GM12891 (cell line): ENCODE data around the gene ARIH1.
"Not testable (repeated sequence)": the region's sequence is repeated elsewhere in the genome, so short reads cannot be mapped to it uniquely, and the experiment has no call there.

Source experiments
- DNase-seq: peaks from one replicate; pipeline ENCODE4 v3.0.0; 2011; ENCODE audit warnings: low spot score; ENCODE audit not compliant: insufficient read length
- FAIRE-seq: peaks from 2 replicates; lab custom pipeline; 2011; peaks lifted over from hg19 to GRCh38; lab: Jason Lieb, UNC
- PAX5 ChIP-seq: IDR thresholded peaks from 2 replicates; pipeline ENCODE4 v1.6.1; 2011; ENCODE audit warnings: low read length, moderate library complexity, mild to moderate bottlenecking; ENCODE audit not compliant: insufficient read depth, severe bottlenecking
- POLR2A ChIP-seq: IDR thresholded peaks from 2 replicates; pipeline ENCODE4 v1.6.1; 2011; ENCODE audit warnings: low read depth, low read length, control low read depth
- POLR2AphosphoS5 ChIP-seq: IDR thresholded peaks from 2 replicates; pipeline ENCODE4 v1.6.1; 2011; ENCODE audit warnings: low read depth, low read length, control low read depth
- POU2F2 ChIP-seq: IDR thresholded peaks from 2 replicates; pipeline ENCODE4 v1.6.1; 2011; ENCODE audit warnings: low read depth, mild to moderate bottlenecking, control low read depth, low read length, moderate library complexity
- SPI1 ChIP-seq: IDR thresholded peaks from 2 replicates; pipeline ENCODE4 v1.6.1; 2011; ENCODE audit warnings: low read depth, low read length, control low read depth
- TAF1 ChIP-seq: IDR thresholded peaks from 2 replicates; pipeline ENCODE4 v1.6.1; 2011; ENCODE audit warnings: low read depth, low read length, control low read depth

ARIH1 gene

DNA sequence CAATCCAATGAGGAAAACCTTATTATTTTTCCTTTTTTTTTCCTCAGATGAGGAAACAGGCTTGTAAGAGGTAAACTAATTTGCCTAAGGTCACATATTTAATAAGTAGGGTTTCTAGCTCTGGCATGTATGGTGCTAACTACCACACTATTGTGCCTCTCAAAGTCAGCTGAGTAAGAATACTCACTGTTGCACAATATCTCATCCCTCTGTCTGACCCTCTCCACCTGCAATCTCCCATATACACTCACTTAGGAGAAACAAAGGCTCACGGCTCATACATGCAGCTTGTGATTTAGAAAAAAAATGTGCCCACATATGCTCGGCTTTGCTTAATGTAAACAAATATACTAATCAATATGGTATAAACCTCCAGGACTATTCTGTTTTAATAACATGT, 10.4 kb upstream of the ARIH1 start:
- TF ChIP-seq POLR2A: no peak
- TF ChIP-seq PAX5: no peak
- TF ChIP-seq SPI1: no peak
- no peak for TF ChIP-seq POLR2AphosphoS5
- no peak for TF ChIP-seq POU2F2
- no peak for TF ChIP-seq TAF1
- no peak for FAIRE-seq
- DNase-seq: no peak

DNA sequence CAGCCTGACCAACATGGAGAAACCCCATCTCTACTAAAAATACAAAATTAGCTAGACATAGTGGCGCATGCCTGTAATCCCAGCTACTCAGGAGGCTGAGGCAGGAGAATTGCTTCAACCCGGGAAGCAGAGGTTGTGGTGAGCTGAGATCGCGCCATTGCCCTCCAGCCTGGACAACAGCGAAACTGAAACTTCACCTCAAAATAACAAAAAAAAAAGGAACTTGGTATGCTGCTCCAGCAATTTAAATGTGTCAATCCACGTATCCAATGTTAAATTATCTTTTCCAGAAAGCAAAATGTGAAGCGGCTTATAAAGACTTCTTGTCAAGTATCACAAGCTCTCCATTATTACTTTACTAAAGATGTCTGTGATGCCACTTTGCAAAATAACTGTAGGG, 9.9 kb upstream of the ARIH1 start:
- FAIRE-seq: no peak
- TF ChIP-seq POLR2A (no peak), SPI1 (no peak), PAX5 (no peak), TAF1 (no peak), POU2F2 (no peak), POLR2AphosphoS5 (no peak)
- no peak for DNase-seq

DNA sequence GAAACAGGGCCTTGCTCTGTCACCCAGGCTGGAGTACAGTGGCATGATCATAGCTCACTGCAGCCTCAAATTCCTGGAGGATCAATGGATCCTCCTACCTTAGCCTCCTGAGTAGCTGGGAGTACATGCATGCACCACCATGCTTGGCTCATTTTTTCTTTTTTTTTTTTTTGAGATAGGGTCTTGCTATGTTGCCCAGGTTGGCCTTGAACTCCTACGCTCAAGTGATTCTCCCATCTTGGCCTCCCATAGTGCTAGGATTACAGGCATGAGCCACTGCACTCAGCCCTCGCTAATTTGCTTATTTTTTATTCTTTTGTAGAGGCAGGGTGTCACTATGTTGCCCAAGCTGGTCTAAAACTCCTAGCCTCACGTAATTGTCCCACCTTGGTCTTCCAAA, 6.0 kb upstream of the ARIH1 start:
- no peak for FAIRE-seq
- no peak for DNase-seq
- no peak for TF ChIP-seq POU2F2
- TF ChIP-seq POLR2AphosphoS5: no peak
- no peak for TF ChIP-seq TAF1
- TF ChIP-seq PAX5: no peak
- TF ChIP-seq POLR2A: no peak
- TF ChIP-seq SPI1: no peak

DNA sequence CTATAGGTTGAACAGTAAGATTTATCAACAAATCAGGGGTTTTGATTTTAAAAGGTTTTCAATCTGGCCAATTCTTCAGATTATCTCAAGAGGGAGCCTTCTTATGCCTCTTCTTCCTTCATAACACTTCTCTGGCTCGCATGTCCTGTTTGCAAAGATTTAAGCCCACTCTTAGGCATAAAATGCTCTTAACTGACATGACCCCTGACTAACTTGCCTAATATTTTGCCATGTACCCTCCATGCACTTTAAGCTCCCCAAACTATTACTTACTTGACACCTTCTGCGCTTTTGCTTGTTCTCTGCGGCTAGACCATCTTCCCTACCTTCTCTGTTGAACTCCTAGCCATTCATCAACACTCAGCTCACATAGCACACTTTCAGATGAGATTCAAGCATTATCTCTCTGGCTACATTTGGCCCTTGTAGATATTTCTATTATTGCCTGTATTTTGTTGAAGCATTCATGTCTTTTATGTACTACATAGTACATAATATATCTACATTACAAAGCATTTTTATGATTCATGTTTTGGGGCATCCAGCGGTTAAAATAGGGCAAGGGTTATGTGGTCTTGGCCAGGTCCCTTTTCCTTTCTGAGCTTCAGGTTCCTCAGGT, 1.0 kb upstream of the ARIH1 start:
- TF ChIP-seq PAX5 (no peak), POU2F2 (no peak), TAF1 (no peak), POLR2AphosphoS5 (no peak), POLR2A (no peak), SPI1 (no peak)
- no peak for DNase-seq
- no peak for FAIRE-seq

DNA sequence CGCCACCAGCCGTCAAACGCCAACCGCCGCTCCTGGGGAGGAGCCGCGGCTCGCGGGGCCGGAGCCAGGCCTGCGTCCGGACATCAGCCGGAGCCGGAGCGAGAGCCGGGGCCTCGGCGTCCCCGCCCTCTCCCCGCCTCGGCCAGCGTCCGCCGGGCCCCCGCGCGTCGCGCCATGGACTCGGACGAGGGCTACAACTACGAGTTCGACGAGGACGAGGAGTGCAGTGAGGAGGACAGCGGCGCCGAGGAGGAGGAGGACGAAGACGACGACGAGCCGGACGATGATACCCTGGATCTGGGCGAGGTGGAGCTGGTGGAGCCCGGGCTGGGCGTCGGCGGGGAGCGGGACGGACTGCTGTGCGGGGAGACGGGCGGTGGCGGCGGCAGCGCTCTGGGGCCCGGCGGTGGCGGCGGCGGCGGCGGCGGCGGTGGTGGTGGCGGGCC, 359 bp downstream of the ARIH1 start:
- TF ChIP-seq PAX5: no peak
- TF ChIP-seq TAF1: no peak
- TF ChIP-seq POLR2A: no peak
- no peak for TF ChIP-seq POU2F2
- TF ChIP-seq SPI1: no peak
- no peak for TF ChIP-seq POLR2AphosphoS5
- DNase-seq (peak; percentile 12), FAIRE-seq (no peak)

DNA sequence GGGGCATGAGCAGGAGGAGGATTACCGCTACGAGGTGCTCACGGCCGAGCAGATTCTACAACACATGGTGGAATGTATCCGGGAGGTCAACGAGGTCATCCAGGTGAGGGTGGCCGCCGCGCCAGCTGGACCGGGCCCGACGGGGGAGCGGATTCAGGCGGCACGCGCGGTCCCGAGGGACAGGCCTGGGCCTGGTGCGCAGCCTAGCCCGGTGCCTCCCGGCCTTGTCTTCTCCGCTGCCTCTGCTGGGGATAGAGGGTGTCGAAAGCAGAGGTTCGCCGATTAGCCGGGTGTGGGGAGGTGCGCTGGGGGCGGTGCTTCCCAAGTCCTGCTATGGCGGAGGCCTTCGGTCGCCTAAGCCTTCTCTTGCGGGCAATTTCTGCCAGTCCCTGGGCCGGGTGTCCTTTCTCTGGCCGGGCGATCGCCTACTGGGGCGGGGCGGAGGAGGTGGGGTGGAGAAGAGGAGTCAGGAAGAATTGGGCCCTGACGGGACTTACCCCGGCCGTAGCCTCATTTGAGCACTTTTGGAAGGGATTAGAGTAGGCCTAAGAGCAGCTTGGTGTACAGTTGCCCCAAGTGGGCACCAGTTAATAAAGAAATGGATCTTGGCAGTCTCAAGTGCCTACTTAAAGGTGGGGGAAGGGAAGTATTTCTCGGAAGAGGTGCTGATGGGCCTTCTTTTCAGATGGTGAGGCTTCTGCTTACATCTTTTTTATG, 940 bp downstream of the ARIH1 start:
- peak; percentile 51 for DNase-seq
- TF ChIP-seq POU2F2 (peak; percentile 33; the same call in 1 of the 2 replicates), PAX5 (no peak), POLR2A (peak; percentile 72), TAF1 (peak; percentile 63), POLR2AphosphoS5 (peak; percentile 85)
- FAIRE-seq: peak; percentile 76

DNA sequence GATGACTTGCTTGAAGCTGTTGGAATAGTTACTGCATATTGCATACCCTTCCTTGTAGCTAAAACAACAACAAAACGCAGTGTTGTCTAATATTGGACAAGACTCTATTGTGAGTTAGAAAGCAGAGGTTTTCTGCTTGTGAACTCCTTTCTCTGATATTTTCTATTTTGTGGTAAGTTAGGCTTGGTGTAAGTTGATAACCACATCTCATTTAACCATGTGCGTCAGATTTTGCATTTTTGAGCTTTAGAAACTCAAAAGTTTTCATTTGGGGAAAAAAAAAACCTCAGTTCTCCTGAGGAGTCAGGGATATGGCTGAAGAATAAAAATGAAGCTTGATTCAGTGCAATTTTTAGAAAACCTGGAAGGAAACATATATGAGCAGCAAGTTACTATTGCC, 1.5 kb downstream of the ARIH1 start:
- no peak for DNase-seq
- no peak for FAIRE-seq
- TF ChIP-seq TAF1: no peak
- TF ChIP-seq PAX5: no peak
- no peak for TF ChIP-seq SPI1
- TF ChIP-seq POLR2AphosphoS5: no peak
- no peak for TF ChIP-seq POLR2A
- no peak for TF ChIP-seq POU2F2

DNA sequence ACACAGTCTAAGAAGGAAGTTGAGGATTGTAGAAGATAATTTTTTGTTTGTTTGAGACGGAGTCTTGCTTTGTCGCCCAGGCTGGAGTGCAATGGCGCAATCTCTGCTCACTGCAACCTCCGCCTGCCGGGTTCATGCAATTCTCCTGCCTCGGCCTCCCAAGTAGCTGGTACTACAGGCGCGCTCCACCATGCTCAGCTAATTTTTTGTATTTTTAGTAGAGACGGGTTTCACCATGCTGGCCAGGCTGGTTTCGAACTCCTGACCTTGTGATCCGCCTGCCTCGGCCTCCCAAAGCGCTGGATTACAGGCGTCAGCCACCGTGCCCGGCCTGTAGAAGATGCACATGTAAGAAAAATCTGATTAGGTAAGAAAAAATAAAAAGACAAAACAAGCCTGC, 2.2 kb downstream of the ARIH1 start:
- not testable (repeated sequence) for DNase-seq, FAIRE-seq

DNA sequence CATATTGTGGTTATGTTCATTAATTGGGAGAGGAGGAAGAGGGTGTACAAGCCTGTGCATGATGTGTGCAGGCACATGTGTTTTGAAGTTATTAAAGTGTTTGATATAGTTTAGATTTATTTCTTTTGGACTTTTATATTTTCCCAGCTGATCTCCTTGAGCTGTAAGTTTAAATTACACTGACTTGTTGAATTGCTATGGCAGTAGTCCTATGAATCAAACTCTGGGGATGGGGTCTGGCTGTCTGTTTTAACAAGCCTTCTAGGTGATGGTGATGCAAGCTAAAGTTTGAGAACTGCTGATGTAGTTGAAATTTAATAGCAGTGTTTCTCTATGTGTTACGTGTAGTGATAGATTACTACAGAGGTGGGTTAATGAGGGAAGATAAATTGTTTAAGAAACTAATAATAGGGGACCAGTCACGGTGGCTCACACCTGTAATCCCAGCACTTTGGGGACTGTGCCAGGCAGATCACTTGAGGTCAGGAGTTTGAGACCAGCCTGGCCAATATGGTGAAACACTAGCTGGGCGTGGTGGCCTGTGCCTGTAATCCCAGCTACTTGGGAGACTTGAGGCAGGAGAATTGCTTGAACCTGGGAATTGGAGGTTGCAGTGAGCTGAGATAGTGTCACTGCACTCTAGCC, 7.0 kb downstream of the ARIH1 start:
- no peak for FAIRE-seq
- DNase-seq: no peak
- TF ChIP-seq PAX5: no peak
- no peak for TF ChIP-seq POLR2A
- no peak for TF ChIP-seq SPI1
- no peak for TF ChIP-seq POLR2AphosphoS5
- TF ChIP-seq POU2F2: no peak
- TF ChIP-seq TAF1: no peak
